ENCODE measurements around the gene PDE4DIP.
"Not testable (repeated sequence)": the region's sequence is repeated elsewhere in the genome, so short reads cannot be mapped to it uniquely, and the experiment has no call there.

GRCh38 chr1:149018577-149018976 lies 174.3 kb downstream of the PDE4DIP start:
- TF ChIP-seq CTCF, POLR2A (IDR thresholded peaks at IDR 0.05): not testable (repeated sequence)

Data from upper lobe of left lung (tissue), 4 donors.